Measurements from ENCODE around the gene SLC9A3. TPM values are rescaled to one million over a fixed set of nuclear protein-coding genes. Genes with fewer than 3 reads are reported as not detected.

The SLC9A3 gene
- total and polyA plus RNA-seq, 2 donors: 1.3 to 1.9 TPM

DNA sequence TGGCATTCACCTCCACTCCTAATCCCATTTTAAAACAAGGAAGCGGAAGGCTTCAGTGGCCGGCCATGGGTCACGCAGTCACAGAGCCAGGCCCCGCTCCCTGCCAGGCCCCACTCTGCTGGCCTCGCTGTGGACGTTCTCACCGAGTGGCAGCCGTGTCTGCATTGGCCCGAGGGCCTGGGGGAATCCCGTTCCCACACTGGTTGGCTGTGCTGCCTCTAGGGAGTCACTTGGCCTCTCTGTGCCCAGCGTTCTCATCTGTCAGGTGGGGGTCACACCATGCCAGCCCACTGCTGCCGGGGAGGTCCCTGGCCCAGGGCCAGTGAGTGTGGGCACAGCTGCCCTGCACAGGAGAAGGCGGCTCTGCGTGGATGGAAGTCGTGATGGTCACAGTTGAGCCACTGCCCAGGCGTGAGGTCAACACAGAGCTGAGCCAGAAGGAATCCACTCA lies 13.4 kb upstream of the SLC9A3 start:
- Histone ChIP-seq H3K4me1 (ENCODE audit: control insufficient read depth in 2 of 2, insufficient read depth in 2 of 2, low read length in 2 of 2) (no peaks in the 10 kb centered on the region), H3K9me3 (ENCODE audit: control insufficient read depth in 2 of 2, insufficient read depth in 1 of 2, low read length in 1 of 2) (no peaks in the 10 kb centered on the region), H3K27ac (ENCODE audit: low read depth in 1 of 2, low read length in 1 of 2) (no peak overlapping the region), H3K27me3 (ENCODE audit: control insufficient read depth in 2 of 2, insufficient read depth in 1 of 2, low read length in 1 of 2) (peaks cover 0 to 56% of the 10 kb centered on the region in 2 donors), H3K4me3 (ENCODE audit: low read length in 2 of 2) (no peak overlapping the region), H3K36me3 (ENCODE audit: control insufficient read depth in 2 of 2, insufficient read depth in 2 of 2, low read length in 1 of 2) (no peaks in the 10 kb centered on the region)
- DNase-seq (ENCODE audit: low read depth in 6 of 9, low spot score in 9 of 9): no peak
- 95% methylated on average over 16 of the region's 16 CpGs for WGBS

DNA sequence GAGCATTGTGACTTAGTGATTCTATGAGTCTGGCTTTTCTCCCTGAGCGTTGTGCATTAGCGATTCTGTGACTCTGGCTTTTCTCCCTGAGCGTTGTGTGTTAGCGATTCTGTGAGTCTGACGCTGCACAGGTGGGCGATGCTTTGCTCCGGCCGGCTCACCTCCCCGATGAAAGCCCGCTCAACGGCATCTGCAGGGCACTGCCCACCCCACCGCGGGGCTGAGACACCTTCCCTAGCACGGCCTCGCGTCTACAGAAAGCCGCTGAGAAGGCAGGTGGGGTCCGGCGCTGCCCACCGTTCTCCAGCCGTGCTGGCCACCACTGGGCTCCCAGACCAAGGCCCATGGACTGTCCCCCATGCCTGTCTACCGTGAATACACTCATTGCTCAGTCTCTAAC lies 12.8 kb upstream of the SLC9A3 start:
- no peaks in the 10 kb centered on the region for H3K36me3 ChIP-seq (ENCODE audit: control insufficient read depth in 2 of 2, insufficient read depth in 2 of 2, low read length in 1 of 2)
- H3K27ac ChIP-seq (ENCODE audit: low read depth in 1 of 2, low read length in 1 of 2): no peak overlapping the region
- no peaks in the 10 kb centered on the region for H3K4me1 ChIP-seq (ENCODE audit: control insufficient read depth in 2 of 2, insufficient read depth in 2 of 2, low read length in 2 of 2)
- no peaks in the 10 kb centered on the region for H3K9me3 ChIP-seq (ENCODE audit: control insufficient read depth in 2 of 2, insufficient read depth in 1 of 2, low read length in 1 of 2)
- WGBS: 92% methylated on average over 22 of the region's 22 CpGs
- H3K4me3 ChIP-seq (ENCODE audit: low read length in 2 of 2): no peak overlapping the region
- peaks cover 0 to 60% of the 10 kb centered on the region in 2 donors for H3K27me3 ChIP-seq (ENCODE audit: control insufficient read depth in 2 of 2, insufficient read depth in 1 of 2, low read length in 1 of 2)
- no peak for DNase-seq (ENCODE audit: low read depth in 6 of 9, low spot score in 9 of 9)

DNA sequence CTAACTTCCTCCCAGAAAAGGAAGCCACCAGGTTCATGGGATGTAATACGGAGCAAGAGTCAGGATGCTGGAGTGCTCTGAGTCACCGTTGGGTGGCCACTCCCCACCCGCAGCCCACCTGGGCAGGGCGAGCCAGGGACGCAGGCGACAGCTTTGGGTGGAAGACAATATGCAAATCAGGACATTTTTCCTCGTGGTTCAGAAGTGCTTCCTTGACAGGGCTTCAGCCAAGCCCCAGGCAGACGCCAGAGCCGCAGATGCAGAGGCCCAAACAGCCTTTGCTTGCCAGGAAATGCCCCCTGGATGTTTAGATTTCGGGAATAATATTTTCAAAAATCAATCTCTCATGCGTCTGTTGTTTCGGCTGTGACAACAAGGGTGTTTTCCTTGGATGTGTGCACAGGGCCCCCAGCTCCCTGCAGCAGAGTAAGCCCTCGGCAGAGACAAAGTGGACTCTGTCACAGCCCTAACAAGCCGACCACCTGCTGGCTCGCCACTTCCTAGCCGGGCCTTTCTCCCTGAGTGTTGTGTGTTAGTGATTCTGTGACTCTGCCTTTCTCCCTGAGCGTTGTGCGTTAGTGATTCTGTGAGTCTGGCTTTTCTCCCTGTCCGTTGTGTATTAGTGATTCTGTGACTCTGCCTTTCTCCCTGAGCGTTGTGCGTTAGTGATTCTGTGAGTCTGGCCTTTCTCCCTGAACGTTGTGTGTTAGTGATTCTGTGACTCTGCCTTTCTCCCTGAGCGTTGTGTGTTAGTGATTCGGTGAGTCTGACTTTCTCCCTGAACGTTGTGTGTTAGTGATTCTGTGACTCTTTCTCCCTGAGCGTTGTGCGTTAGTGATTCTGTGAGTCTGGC lies 11.8 kb upstream of the SLC9A3 start:
- WGBS: 75% methylated on average over 27 of the region's 27 CpGs
- H3K27me3 ChIP-seq (ENCODE audit: control insufficient read depth in 2 of 2, insufficient read depth in 1 of 2, low read length in 1 of 2): peaks cover 7 to 67% of the 10 kb centered on the region in 2 donors
- H3K4me1 ChIP-seq (ENCODE audit: control insufficient read depth in 2 of 2, insufficient read depth in 2 of 2, low read length in 2 of 2): no peaks in the 10 kb centered on the region
- no peaks in the 10 kb centered on the region for H3K36me3 ChIP-seq (ENCODE audit: control insufficient read depth in 2 of 2, insufficient read depth in 2 of 2, low read length in 1 of 2)
- DNase-seq (ENCODE audit: low read depth in 6 of 9, low spot score in 9 of 9): no peak
- H3K9me3 ChIP-seq (ENCODE audit: control insufficient read depth in 2 of 2, insufficient read depth in 1 of 2, low read length in 1 of 2): no peaks in the 10 kb centered on the region
- H3K4me3 ChIP-seq (ENCODE audit: low read length in 2 of 2): no peak overlapping the region
- H3K27ac ChIP-seq (ENCODE audit: low read depth in 1 of 2, low read length in 1 of 2): no peak overlapping the region

- no peak for DNase-seq (ENCODE audit: low read depth in 6 of 9, low spot score in 9 of 9)
- no peak overlapping the region for H3K4me3 ChIP-seq (ENCODE audit: low read length in 2 of 2)
- no peaks in the 10 kb centered on the region for H3K36me3 ChIP-seq (ENCODE audit: control insufficient read depth in 2 of 2, insufficient read depth in 2 of 2, low read length in 1 of 2)
- no peaks in the 10 kb centered on the region for H3K4me1 ChIP-seq (ENCODE audit: control insufficient read depth in 2 of 2, insufficient read depth in 2 of 2, low read length in 2 of 2)
- no peak overlapping the region for H3K27ac ChIP-seq (ENCODE audit: low read depth in 1 of 2, low read length in 1 of 2)
- H3K27me3 ChIP-seq (ENCODE audit: control insufficient read depth in 2 of 2, insufficient read depth in 1 of 2, low read length in 1 of 2): peaks cover 13 to 68% of the 10 kb centered on the region in 2 donors
- WGBS: 93% methylated on average over 41 of the region's 41 CpGs
- H3K9me3 ChIP-seq (ENCODE audit: control insufficient read depth in 2 of 2, insufficient read depth in 1 of 2, low read length in 1 of 2): no peaks in the 10 kb centered on the region
Measured at GRCh38 chr5:534743-535671, 10.8 kb upstream of the SLC9A3 start.

GRCh38 chr5:533955-534742 lies 9.9 kb upstream of the SLC9A3 start:
- Histone ChIP-seq H3K4me1 (ENCODE audit: control insufficient read depth in 2 of 2, insufficient read depth in 2 of 2, low read length in 2 of 2) (no peaks in the 10 kb centered on the region), H3K4me3 (ENCODE audit: low read length in 2 of 2) (no peak overlapping the region), H3K27me3 (ENCODE audit: control insufficient read depth in 2 of 2, insufficient read depth in 1 of 2, low read length in 1 of 2) (peaks cover 18 to 68% of the 10 kb centered on the region in 2 donors), H3K36me3 (ENCODE audit: control insufficient read depth in 2 of 2, insufficient read depth in 2 of 2, low read length in 1 of 2) (no peaks in the 10 kb centered on the region), H3K9me3 (ENCODE audit: control insufficient read depth in 2 of 2, insufficient read depth in 1 of 2, low read length in 1 of 2) (no peaks in the 10 kb centered on the region), H3K27ac (ENCODE audit: low read depth in 1 of 2, low read length in 1 of 2) (no peak overlapping the region)
- WGBS: 85% methylated on average over 36 of the region's 36 CpGs
- no peak for DNase-seq (ENCODE audit: low read depth in 6 of 9, low spot score in 9 of 9)

DNA sequence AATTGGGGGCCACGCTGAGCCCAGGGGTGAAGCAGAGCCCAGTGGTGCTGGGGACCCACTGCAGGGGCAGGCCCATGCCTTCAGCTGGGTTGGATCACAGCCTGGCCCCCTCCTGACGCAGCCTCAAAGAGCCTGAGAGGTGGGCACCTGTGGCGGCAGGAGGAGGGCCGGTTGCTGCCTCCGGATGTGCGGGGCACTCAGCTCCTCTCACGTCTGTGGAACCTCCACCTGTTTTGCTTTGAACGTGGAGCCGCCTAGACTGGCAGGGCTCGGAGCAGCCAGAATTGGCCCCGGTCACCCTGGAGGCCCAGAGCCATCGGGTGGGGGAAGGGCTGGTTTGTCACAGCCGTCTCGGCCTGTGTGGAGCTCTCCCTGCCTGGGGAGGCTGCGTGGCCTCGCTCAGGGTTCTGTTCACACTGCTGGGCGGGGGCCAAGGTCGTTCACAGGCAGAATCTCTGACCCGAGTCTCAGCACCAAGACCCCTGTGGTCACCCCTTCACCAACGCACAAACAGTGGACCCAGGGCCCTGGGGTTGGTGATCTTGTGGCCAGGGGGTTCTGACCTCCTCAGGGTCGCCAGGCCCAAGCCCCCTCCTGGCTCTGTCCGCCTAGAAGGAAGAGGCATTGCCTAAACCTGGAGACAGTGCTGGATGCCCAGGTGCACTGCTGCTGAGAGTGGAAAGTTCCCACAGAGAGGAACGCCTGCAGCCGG lies 9.2 kb upstream of the SLC9A3 start:
- Histone ChIP-seq H3K9me3 (ENCODE audit: control insufficient read depth in 2 of 2, insufficient read depth in 1 of 2, low read length in 1 of 2) (no peaks in the 10 kb centered on the region), H3K36me3 (ENCODE audit: control insufficient read depth in 2 of 2, insufficient read depth in 2 of 2, low read length in 1 of 2) (no peaks in the 10 kb centered on the region), H3K4me3 (ENCODE audit: low read length in 2 of 2) (no peak overlapping the region), H3K4me1 (ENCODE audit: control insufficient read depth in 2 of 2, insufficient read depth in 2 of 2, low read length in 2 of 2) (no peaks in the 10 kb centered on the region), H3K27ac (ENCODE audit: low read depth in 1 of 2, low read length in 1 of 2) (no peak overlapping the region), H3K27me3 (ENCODE audit: control insufficient read depth in 2 of 2, insufficient read depth in 1 of 2, low read length in 1 of 2) (peaks cover 26 to 69% of the 10 kb centered on the region in 2 donors)
- WGBS: 79% methylated on average over 24 of the region's 24 CpGs
- DNase-seq (ENCODE audit: low read depth in 6 of 9, low spot score in 9 of 9): no peak

DNA sequence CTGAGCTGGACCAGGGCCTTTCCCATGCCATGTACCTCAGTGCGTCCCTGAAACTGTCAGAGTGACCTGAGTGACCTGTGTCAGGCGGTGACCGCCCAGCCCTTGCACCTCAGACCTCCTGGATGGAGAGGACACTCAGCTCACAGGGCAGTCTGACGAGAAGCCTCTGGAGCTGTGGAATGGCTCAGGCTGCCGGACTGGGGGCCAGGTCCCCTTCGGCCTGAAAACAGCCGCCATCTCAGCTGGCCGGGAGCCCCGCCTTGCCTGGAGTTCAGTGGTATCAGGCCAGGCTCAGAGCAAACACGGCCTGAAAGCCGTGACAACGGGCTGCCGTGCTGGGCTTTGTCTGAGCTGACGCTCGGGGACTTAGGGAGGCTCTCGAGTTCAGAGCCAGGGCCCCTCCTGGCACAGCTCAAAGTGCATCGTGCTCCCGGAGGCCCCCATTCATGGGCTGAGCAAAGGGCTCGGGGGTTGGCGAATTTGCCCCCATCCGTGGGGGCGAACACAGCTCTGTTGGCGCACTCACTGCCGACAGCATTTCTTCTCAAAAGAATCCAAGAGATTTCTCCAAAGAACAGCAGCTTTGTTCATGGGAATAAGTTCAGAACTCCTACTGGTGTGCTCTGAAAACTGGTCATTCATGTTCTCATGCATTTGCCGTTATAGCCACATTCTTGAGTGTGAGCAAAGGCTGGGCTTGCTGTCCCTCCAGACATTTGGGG lies 8.4 kb upstream of the SLC9A3 start:
- DNase-seq (ENCODE audit: low read depth in 6 of 9, low spot score in 9 of 9): no peak
- Histone ChIP-seq H3K27ac (ENCODE audit: low read depth in 1 of 2, low read length in 1 of 2) (no peak overlapping the region), H3K9me3 (ENCODE audit: control insufficient read depth in 2 of 2, insufficient read depth in 1 of 2, low read length in 1 of 2) (no peaks in the 10 kb centered on the region), H3K27me3 (ENCODE audit: control insufficient read depth in 2 of 2, insufficient read depth in 1 of 2, low read length in 1 of 2) (peaks cover 33 to 75% of the 10 kb centered on the region in 2 donors), H3K4me1 (ENCODE audit: control insufficient read depth in 2 of 2, insufficient read depth in 2 of 2, low read length in 2 of 2) (no peaks in the 10 kb centered on the region), H3K4me3 (ENCODE audit: low read length in 2 of 2) (no peak overlapping the region), H3K36me3 (ENCODE audit: control insufficient read depth in 2 of 2, insufficient read depth in 2 of 2, low read length in 1 of 2) (no peaks in the 10 kb centered on the region)
- 84% methylated on average over 25 of the region's 25 CpGs for WGBS
